Keratinocyte (primary cell): ENCODE measurements around the gene INPP5A.
A peak's percentile ranks its signal among the peaks of the same experiment; 100 is the strongest.

Source experiments
- CTCF ChIP-seq, 3 experiments: IDR thresholded peaks in 1 of 3; conservative IDR thresholded peaks in 1 of 3; optimal IDR thresholded peaks in 1 of 3; 2 replicates in 2 of 3; 3 replicates in 1 of 3; pipeline versions ENCODE3 to v1.5.1; 2011; ENCODE audit warnings: low read length in 3 of 3, mild to moderate bottlenecking in 3 of 3, moderate library complexity in 2 of 3, control low read depth in 1 of 3, inconsistent platforms in 1 of 3; ENCODE audit not compliant: insufficient read depth in 2 of 3; ENCODE audit errors: extremely low read depth in 1 of 3
- EZH2 ChIP-seq: IDR thresholded peaks from one replicate; pipeline ENCODE4 v1.6.1; 2012; ENCODE audit warnings: inconsistent platforms, mild to moderate bottlenecking, low read length, moderate library complexity

- TF ChIP-seq CTCF (optimal IDR thresholded peaks at IDR 0.05 in 1 of 3, IDR thresholded peaks at IDR 0.05 in 1 of 3, conservative IDR thresholded peaks at IDR 0.05 in 1 of 3; ENCODE audit: extremely low read depth in 1 of 3, insufficient read depth in 2 of 3, low read length in 3 of 3) (no peak), EZH2 (peak; percentile 61)
Observed at GRCh38 chr10:132783940-132784865, 246.6 kb downstream of the INPP5A start.
